Right atrium auricular region (tissue), 2 donors: ENCODE measurements around the gene CHEK1. TPM values are rescaled to one million over a fixed set of nuclear protein-coding genes. Genes with fewer than 3 reads are reported as not detected.

Experiments
- DNase-seq: peaks from one replicate; pipeline ENCODE4 v3.0.0-alpha.2; 2019; ENCODE audit warnings: low spot score
- H3K27ac ChIP-seq, 2 donors: fragments of 200-600 bp; sonication (generic); 1 replicate in 1 of 2; 2 replicates in 1 of 2; pipeline ENCODE4 v1.5.1; 2016 to 2019
- H3K27me3 ChIP-seq, 2 donors: fragments of 200-600 bp; sonication (generic); one replicate each; pipeline versions ENCODE4 v1.5.1 to v1.6.0; 2017 to 2019
- H3K36me3 ChIP-seq: fragments of 200-600 bp; sonication (generic); one replicate; pipeline ENCODE4 v1.5.1; 2016
- H3K4me1 ChIP-seq, 2 donors: fragments of 200-600 bp; sonication (generic); one replicate each; pipeline versions ENCODE4 v1.5.1 to v1.6.0; 2017 to 2019
- H3K4me3 ChIP-seq, 2 donors: fragments of 200-600 bp; sonication (generic); 1 replicate in 1 of 2; 2 replicates in 1 of 2; pipeline ENCODE4 v1.5.1; 2017 to 2019; ENCODE audit warnings: mild to moderate bottlenecking in 1 of 2, moderate library complexity in 1 of 2
- H3K9me3 ChIP-seq, 2 donors: fragments of 200-600 bp; sonication (generic); one replicate each; pipeline ENCODE4 v1.5.1; 2019
- total RNA-seq, 2 donors: library from RNA; depleted of rRNA; stranded (reverse); fragments of >200 nt; gene quantifications; one replicate each; pipeline ENCODE4 v1.1.0, GENCODE V29; 2016
- TF ChIP-seq, protein P1 (sequence below), 2 donors: fragments of 200-600 bp; sonication (generic); IDR thresholded peaks; one replicate each; pipeline ENCODE4 v1.5.1; 2019; ENCODE audit warnings: antibody characterized with exemption in 2 of 2

The CHEK1 gene
- total RNA-seq, 2 donors from 2014 or later = 0.59 to 0.89 TPM

DNA sequence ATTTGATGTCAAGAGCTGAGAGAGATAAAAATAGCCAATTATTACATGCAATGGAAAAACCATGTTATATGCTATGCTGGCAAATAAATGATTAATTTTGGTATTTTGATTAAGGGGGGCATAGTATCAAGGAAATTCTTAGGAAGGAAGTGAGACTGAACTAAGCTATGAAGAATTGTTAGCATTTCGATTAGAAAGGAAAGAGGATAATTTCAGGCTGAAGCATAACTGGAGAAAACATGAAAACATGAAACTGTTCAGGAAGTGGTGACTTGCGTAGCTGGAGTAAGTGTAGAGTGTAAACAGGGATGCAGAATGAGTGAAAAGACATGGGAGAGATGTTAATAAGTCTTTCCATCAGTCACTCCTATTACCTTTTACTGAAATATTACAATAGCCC, 49.2 kb downstream of the CHEK1 start:
- Histone ChIP-seq H3K9me3 (no peaks in the 10 kb centered on the region), H3K36me3 (no peaks in the 10 kb centered on the region), H3K4me3 (no peak overlapping the region), H3K4me1 (no peaks in the 10 kb centered on the region), H3K27ac (no peak overlapping the region), H3K27me3 (no peaks in the 10 kb centered on the region)
- no peak for DNase-seq
- TF ChIP-seq, protein P1, sequence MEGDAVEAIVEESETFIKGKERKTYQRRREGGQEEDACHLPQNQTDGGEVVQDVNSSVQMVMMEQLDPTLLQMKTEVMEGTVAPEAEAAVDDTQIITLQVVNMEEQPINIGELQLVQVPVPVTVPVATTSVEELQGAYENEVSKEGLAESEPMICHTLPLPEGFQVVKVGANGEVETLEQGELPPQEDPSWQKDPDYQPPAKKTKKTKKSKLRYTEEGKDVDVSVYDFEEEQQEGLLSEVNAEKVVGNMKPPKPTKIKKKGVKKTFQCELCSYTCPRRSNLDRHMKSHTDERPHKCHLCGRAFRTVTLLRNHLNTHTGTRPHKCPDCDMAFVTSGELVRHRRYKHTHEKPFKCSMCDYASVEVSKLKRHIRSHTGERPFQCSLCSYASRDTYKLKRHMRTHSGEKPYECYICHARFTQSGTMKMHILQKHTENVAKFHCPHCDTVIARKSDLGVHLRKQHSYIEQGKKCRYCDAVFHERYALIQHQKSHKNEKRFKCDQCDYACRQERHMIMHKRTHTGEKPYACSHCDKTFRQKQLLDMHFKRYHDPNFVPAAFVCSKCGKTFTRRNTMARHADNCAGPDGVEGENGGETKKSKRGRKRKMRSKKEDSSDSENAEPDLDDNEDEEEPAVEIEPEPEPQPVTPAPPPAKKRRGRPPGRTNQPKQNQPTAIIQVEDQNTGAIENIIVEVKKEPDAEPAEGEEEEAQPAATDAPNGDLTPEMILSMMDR (IDR thresholded peaks at IDR 0.05) = no peak

DNA sequence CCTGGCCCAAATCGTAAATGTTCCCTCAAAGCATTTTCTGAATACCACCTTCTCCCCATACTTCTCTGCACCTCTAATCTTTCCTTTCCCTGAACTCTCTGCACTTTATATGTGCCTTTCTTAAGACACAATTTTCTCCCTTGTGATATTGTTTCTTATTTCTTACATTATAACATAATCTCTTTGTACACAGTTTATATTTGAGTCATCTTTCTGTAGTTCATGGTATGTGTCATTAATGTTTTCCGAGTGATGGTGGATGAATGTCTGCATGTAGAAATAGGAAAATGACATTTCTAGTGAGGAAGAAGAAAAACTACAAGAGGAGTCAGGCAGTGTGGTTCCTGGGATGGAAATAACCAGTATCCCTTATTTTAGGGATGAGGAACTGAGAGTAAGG, 50.2 kb downstream of the CHEK1 start:
- TF ChIP-seq, protein P1 (IDR thresholded peaks at IDR 0.05) = no peak

DNA sequence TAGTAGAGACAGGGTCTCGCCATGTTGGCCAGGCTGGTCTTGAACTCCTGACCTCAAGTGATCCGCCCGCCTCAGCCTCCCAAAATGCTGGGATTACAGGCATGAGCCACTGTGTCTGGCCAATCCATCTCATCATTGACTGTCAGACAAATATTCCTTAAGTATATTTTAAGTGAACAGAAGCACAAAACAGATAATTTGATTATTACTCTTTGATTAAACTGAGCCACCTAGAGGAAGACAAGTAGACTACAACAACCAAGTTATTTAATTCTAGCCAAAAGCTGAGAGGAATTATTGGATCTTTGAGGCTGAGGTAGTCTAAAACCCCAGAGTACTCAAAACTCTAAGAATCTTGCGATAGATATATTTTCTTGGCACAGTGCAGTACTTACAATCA, 54.4 kb downstream of the CHEK1 start:
- H3K27ac ChIP-seq = no peak overlapping the region
- no peak for DNase-seq
- no peak overlapping the region for H3K4me3 ChIP-seq
- no peaks in the 10 kb centered on the region for H3K9me3 ChIP-seq
- H3K4me1 ChIP-seq = no peaks in the 10 kb centered on the region
- H3K36me3 ChIP-seq = no peaks in the 10 kb centered on the region
- TF ChIP-seq, protein P1 (IDR thresholded peaks at IDR 0.05) = no peak
- H3K27me3 ChIP-seq = no peaks in the 10 kb centered on the region

More for the DNA sequence above, 50.2 kb downstream of the CHEK1 start:
- DNase-seq = no peak
- no peaks in the 10 kb centered on the region for H3K36me3 ChIP-seq
- no peaks in the 10 kb centered on the region for H3K27me3 ChIP-seq
- no peaks in the 10 kb centered on the region for H3K4me1 ChIP-seq
- no peaks in the 10 kb centered on the region for H3K9me3 ChIP-seq
- no peak overlapping the region for H3K27ac ChIP-seq
- no peak overlapping the region for H3K4me3 ChIP-seq

DNA sequence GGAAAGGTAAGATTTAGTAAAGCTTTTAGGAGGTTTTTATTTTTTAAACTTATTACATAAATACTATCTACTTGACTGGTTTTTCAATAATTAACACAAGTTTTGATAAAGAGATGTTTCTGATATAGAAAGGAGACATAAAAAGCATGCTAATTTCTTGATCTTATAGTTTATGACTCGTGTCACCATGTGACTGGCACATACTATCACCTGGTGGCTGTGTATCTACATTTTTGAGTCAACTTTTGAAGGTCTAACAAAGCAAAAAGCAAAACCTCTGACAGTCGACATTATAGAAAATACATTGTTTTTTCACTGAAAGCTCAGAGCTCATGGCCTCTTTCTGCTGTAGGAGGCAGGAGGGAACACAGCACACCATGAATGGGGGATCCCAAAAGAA, 54.9 kb downstream of the CHEK1 start:
- Histone ChIP-seq H3K4me3 (no peak overlapping the region), H3K9me3 (no peaks in the 10 kb centered on the region), H3K4me1 (no peaks in the 10 kb centered on the region), H3K27ac (no peak overlapping the region), H3K27me3 (no peaks in the 10 kb centered on the region), H3K36me3 (no peaks in the 10 kb centered on the region)
- DNase-seq = no peak
- TF ChIP-seq, protein P1 (IDR thresholded peaks at IDR 0.05) = no peak

DNA sequence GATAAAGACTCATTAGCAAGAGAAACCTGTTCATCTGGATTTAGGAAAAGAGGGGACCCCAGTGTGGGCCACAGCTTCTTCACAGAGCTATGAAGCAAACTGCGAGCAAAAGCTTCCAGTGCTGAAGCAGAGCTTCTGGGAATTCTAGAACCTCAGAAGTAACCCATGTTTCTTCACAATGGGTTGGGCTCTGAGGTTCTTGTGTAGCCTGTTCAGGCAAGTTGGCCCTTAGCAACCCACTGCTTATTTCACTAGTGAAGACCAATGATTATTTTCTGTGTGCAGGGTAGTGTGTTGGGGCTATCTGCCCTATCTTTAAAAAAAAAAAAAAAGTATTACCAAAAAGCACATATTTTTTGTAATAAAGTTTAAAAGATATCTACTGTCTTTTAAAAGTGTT, 55.8 kb downstream of the CHEK1 start, which contains the start of gene ACRV1:
Gene ACRV1 (minus strand): TSS at position 101 of the 400 bp plus-strand sequence. CDS start 67 bp downstream, at position 34.
- Histone ChIP-seq H3K27ac (no peak within 1 kb of the TSS), H3K27me3 (no peaks in the 10 kb centered on the region), H3K36me3 (no peaks in the 10 kb centered on the region), H3K4me3 (no peak within 1 kb of the TSS), H3K9me3 (no peaks in the 10 kb centered on the region), H3K4me1 (no peaks in the 10 kb centered on the region)
- TF ChIP-seq, protein P1 (IDR thresholded peaks at IDR 0.05) = no peak
- no peak for DNase-seq

DNA sequence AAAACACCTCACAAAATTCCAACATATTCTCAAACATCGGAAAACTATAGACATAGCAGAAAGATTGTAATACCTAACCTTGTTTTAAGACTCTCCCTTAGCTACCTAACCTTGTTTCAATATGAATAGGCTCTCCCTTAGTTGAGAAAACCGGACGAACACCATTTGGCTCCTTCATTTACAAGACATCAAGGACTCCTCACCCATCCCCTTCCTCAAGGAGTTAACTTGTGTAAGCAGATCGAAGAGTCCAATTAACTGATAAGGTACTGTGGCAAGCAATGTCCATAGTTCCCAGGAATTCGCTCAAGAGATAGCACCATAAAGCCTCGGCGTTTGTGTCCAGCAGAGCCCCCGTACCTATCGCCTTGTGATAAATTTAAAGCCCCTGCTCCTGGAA, 60.3 kb downstream of the CHEK1 start:
- TF ChIP-seq, protein P1 (IDR thresholded peaks at IDR 0.05) = no peak
- no peak for DNase-seq
- no peaks in the 10 kb centered on the region for H3K9me3 ChIP-seq
- no peak overlapping the region for H3K4me3 ChIP-seq
- no peak overlapping the region for H3K27ac ChIP-seq
- H3K36me3 ChIP-seq = no peaks in the 10 kb centered on the region
- no peaks in the 10 kb centered on the region for H3K4me1 ChIP-seq
- no peaks in the 10 kb centered on the region for H3K27me3 ChIP-seq
